WTC11 (cell line): ENCODE data around the gene MAPKAP1.

Experiments used
- FOXJ3 ChIP-seq: sonication (generic); formaldehyde crosslinking; IDR thresholded peaks from 2 replicates; pipeline ENCODE4 v1.9.0; 2021; ENCODE audit warnings: missing genetic modification reagents, mild to moderate bottlenecking, borderline replicate concordance
- SP1 ChIP-seq: sonication (generic); formaldehyde crosslinking; conservative IDR thresholded peaks from 2 replicates; pipeline ENCODE4 v1.8.1; 2022; ENCODE audit warnings: missing genetic modification reagents
- ZNF232 ChIP-seq: sonication (generic); formaldehyde crosslinking; IDR thresholded peaks from 2 replicates; pipeline ENCODE4 v1.8.0; 2022; ENCODE audit warnings: mild to moderate bottlenecking, missing genetic modification reagents
- TF ChIP-seq, protein P1 (sequence below): fragments of 200-600 bp; IDR thresholded peaks from 2 replicates; pipeline ENCODE4 v1.8.0; 2022; ENCODE audit warnings: antibody characterized with exemption
- TF ChIP-seq, protein P2 (sequence below): sonication (generic); formaldehyde crosslinking; conservative IDR thresholded peaks from 2 replicates; pipeline ENCODE4 v1.8.1; 2022; ENCODE audit warnings: mild to moderate bottlenecking, missing genetic modification reagents
- TF ChIP-seq, protein P3 (sequence below): fragments of 250-450 bp; sonication (Bioruptor Pico); IDR thresholded peaks from 2 replicates; pipeline ENCODE4 v1.9.0; 2021; ENCODE audit warnings: moderate library complexity, mild to moderate bottlenecking, inconsistent platforms, borderline replicate concordance

DNA sequence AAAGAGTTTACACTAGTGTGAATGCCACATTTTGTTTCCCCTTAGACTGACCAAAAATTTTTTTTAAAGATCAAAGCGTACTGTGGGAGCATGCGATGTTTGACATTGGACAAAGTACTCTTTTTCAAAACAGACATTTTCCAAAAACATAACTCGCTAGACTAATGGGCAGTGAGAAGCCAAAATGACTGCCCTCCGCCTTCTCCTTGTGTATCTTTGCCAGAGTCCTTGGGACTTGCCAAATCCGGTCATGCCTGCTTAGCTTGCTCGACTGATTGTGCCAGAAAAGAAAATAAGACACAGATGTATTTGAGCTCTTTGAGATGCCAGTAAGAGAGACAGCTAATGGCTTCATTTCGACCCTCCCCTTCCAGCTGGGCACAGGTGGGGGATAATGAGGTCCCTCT, 157.5 kb downstream of the MAPKAP1 start:
- TF ChIP-seq, protein P1, sequence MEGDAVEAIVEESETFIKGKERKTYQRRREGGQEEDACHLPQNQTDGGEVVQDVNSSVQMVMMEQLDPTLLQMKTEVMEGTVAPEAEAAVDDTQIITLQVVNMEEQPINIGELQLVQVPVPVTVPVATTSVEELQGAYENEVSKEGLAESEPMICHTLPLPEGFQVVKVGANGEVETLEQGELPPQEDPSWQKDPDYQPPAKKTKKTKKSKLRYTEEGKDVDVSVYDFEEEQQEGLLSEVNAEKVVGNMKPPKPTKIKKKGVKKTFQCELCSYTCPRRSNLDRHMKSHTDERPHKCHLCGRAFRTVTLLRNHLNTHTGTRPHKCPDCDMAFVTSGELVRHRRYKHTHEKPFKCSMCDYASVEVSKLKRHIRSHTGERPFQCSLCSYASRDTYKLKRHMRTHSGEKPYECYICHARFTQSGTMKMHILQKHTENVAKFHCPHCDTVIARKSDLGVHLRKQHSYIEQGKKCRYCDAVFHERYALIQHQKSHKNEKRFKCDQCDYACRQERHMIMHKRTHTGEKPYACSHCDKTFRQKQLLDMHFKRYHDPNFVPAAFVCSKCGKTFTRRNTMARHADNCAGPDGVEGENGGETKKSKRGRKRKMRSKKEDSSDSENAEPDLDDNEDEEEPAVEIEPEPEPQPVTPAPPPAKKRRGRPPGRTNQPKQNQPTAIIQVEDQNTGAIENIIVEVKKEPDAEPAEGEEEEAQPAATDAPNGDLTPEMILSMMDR = no peak
- no peak for TF ChIP-seq ZNF232
- no peak for TF ChIP-seq SP1 (CRISPR knock-in tag)
- TF ChIP-seq FOXJ3 (CRISPR knock-in tag) = no peak
- TF ChIP-seq, protein P2, sequence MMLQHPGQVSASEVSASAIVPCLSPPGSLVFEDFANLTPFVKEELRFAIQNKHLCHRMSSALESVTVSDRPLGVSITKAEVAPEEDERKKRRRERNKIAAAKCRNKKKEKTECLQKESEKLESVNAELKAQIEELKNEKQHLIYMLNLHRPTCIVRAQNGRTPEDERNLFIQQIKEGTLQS (CRISPR knock-in tag) = no peak
- TF ChIP-seq, protein P3, sequence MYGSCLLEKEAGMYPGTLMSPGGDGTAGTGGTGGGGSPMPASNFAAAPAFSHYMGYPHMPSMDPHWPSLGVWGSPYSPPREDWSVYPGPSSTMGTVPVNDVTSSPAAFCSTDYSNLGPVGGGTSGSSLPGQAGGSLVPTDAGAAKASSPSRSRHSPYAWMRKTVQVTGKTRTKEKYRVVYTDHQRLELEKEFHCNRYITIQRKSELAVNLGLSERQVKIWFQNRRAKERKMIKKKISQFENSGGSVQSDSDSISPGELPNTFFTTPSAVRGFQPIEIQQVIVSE (CRISPR knock-in tag) = no peak
